HepG2 (cell line): ENCODE measurements around the gene ZNF292.

Experiments used
- MAX ChIP-seq: IDR thresholded peaks from 2 replicates; pipeline ENCODE4 v1.6.1; 2012; ENCODE audit warnings: inconsistent platforms
- MTF2 ChIP-seq: sonication (generic); formaldehyde crosslinking; IDR thresholded peaks from 2 replicates; pipeline ENCODE4 v1.5.0; 2020; ENCODE audit warnings: missing genetic modification reagents, borderline replicate concordance
- NFE2L2 ChIP-seq: fragments of 150-350 bp; IDR thresholded peaks from 2 replicates; pipeline ENCODE4 v1.6.1; 2014; ENCODE audit warnings: low read length

- TF ChIP-seq NFE2L2: no peak
- no peak for TF ChIP-seq MTF2 (CRISPR knock-in tag)
- TF ChIP-seq MAX: no peak
Observed at GRCh38 chr6:87283461-87283860, 128.1 kb downstream of the ZNF292 start.
